ENCODE results near the gene THUMPD1. TPM values are rescaled to one million over a fixed set of nuclear protein-coding genes. Genes with fewer than 3 reads are reported as not detected.
"Not testable (repeated sequence)": the region's sequence is repeated elsewhere in the genome, so short reads cannot be mapped to it uniquely, and the experiment has no call there.

THUMPD1 gene
- total RNA-seq, 4 donors from 2014 or later, result 42.0 to 61.7 (median 53.8) TPM

- in situ Hi-C loops (cut with MboI; ENCODE audit: low sequenced_read_pairs in 4 of 4) (no loop called here), intact Hi-C loops (cut with DNase I; ENCODE audit: low total_unique reads) (no loop called here)
- Histone ChIP-seq H3K27me3 (no peaks in the 10 kb centered on the region), H3K4me3 (no peak overlapping the region), H3K9me3 (no peaks in the 10 kb centered on the region), H3K36me3 (no peaks in the 10 kb centered on the region), H3K4me1 (no peaks in the 10 kb centered on the region), H3K27ac (no peak overlapping the region)
- DNase-seq, result no peak
- TF ChIP-seq CTCF (IDR thresholded peaks at IDR 0.05 in 4 of 5, conservative IDR thresholded peaks at IDR 0.05 in 1 of 5) (no peak), POLR2A (IDR thresholded peaks at IDR 0.05) (no peak)
- no peak for ATAC-seq
Measured at GRCh38 chr16:20726661-20727060, 15.0 kb downstream of the THUMPD1 start.

GRCh38 chr16:20720251-20720650, 21.4 kb downstream of the THUMPD1 start:
- intact Hi-C loops (cut with DNase I; ENCODE audit: low total_unique reads), result no loop called here
- no peaks in the 10 kb centered on the region for H3K27me3 ChIP-seq
- no peak for DNase-seq
- H3K27ac ChIP-seq, result no peak overlapping the region
- TF ChIP-seq POLR2A (IDR thresholded peaks at IDR 0.05) (no peak), CTCF (IDR thresholded peaks at IDR 0.05 in 4 of 5, conservative IDR thresholded peaks at IDR 0.05 in 1 of 5) (no peak)
- H3K36me3 ChIP-seq, result no peaks in the 10 kb centered on the region
- H3K4me1 ChIP-seq, result no peaks in the 10 kb centered on the region
- H3K9me3 ChIP-seq, result no peaks in the 10 kb centered on the region
- H3K4me3 ChIP-seq, result no peak overlapping the region
- in situ Hi-C loops (cut with MboI; ENCODE audit: low sequenced_read_pairs in 4 of 4), result no loop called here
- no peak for ATAC-seq

GRCh38 chr16:20717718-20718117, 23.9 kb downstream of the THUMPD1 start:
- H3K36me3 ChIP-seq; DNase-seq; H3K27ac ChIP-seq; ATAC-seq; H3K9me3 ChIP-seq; H3K4me3 ChIP-seq; intact Hi-C loops (cut with DNase I; ENCODE audit: low total_unique reads); H3K27me3 ChIP-seq; in situ Hi-C loops (cut with MboI; ENCODE audit: low sequenced_read_pairs in 4 of 4); H3K4me1 ChIP-seq: not testable (repeated sequence)

GRCh38 chr16:20711277-20711911, 30.2 kb downstream of the THUMPD1 start:
- Histone ChIP-seq H3K4me1 (no peaks in the 10 kb centered on the region), H3K4me3 (no peak overlapping the region), H3K36me3 (no peaks in the 10 kb centered on the region), H3K9me3 (no peaks in the 10 kb centered on the region), H3K27me3 (no peaks in the 10 kb centered on the region), H3K27ac (no peak overlapping the region)
- in situ Hi-C loops (cut with MboI; ENCODE audit: low sequenced_read_pairs in 4 of 4) (no loop called here), intact Hi-C loops (cut with DNase I; ENCODE audit: low total_unique reads) (no loop called here)
- ATAC-seq (peak in 1 of 2 donors; percentile 53), DNase-seq (no peak)
- TF ChIP-seq CTCF (IDR thresholded peaks at IDR 0.05 in 4 of 5, conservative IDR thresholded peaks at IDR 0.05 in 1 of 5) (no peak), POLR2A (IDR thresholded peaks at IDR 0.05) (no peak)

GRCh38 chr16:20708129-20708528, 33.5 kb downstream of the THUMPD1 start:
- H3K27ac ChIP-seq; DNase-seq; H3K27me3 ChIP-seq; in situ Hi-C loops (cut with MboI; ENCODE audit: low sequenced_read_pairs in 4 of 4); H3K9me3 ChIP-seq; H3K4me1 ChIP-seq; ATAC-seq; intact Hi-C loops (cut with DNase I; ENCODE audit: low total_unique reads); H3K4me3 ChIP-seq; H3K36me3 ChIP-seq: not testable (repeated sequence)

GRCh38 chr16:20707461-20707860, 34.2 kb downstream of the THUMPD1 start:
- intact Hi-C loops (cut with DNase I; ENCODE audit: low total_unique reads) (no loop called here), in situ Hi-C loops (cut with MboI; ENCODE audit: low sequenced_read_pairs in 4 of 4) (no loop called here)
- H3K36me3 ChIP-seq, result peaks cover 0 to 11% of the 10 kb centered on the region in 2 donors
- TF ChIP-seq POLR2A (IDR thresholded peaks at IDR 0.05) (no peak), CTCF (IDR thresholded peaks at IDR 0.05 in 4 of 5, conservative IDR thresholded peaks at IDR 0.05 in 1 of 5) (no peak)
- no peak overlapping the region for H3K27ac ChIP-seq
- ATAC-seq (no peak), DNase-seq (no peak)
- no peaks in the 10 kb centered on the region for H3K4me1 ChIP-seq
- no peaks in the 10 kb centered on the region for H3K9me3 ChIP-seq
- H3K4me3 ChIP-seq, result no peak overlapping the region
- H3K27me3 ChIP-seq, result no peaks in the 10 kb centered on the region

- H3K9me3 ChIP-seq; H3K4me1 ChIP-seq; intact Hi-C loops (cut with DNase I; ENCODE audit: low total_unique reads); H3K27me3 ChIP-seq; DNase-seq; in situ Hi-C loops (cut with MboI; ENCODE audit: low sequenced_read_pairs in 4 of 4); ATAC-seq; H3K4me3 ChIP-seq; H3K27ac ChIP-seq: not testable (repeated sequence)
- H3K36me3 ChIP-seq, result peaks cover 0 to 11% of the 10 kb centered on the region in 2 donors
Measured at GRCh38 chr16:20705972-20706371, 35.6 kb downstream of the THUMPD1 start.

Data from gastrocnemius medialis (tissue), 4 donors.